ENCODE data around the gene SQSTM1.

The SQSTM1 gene

DNA sequence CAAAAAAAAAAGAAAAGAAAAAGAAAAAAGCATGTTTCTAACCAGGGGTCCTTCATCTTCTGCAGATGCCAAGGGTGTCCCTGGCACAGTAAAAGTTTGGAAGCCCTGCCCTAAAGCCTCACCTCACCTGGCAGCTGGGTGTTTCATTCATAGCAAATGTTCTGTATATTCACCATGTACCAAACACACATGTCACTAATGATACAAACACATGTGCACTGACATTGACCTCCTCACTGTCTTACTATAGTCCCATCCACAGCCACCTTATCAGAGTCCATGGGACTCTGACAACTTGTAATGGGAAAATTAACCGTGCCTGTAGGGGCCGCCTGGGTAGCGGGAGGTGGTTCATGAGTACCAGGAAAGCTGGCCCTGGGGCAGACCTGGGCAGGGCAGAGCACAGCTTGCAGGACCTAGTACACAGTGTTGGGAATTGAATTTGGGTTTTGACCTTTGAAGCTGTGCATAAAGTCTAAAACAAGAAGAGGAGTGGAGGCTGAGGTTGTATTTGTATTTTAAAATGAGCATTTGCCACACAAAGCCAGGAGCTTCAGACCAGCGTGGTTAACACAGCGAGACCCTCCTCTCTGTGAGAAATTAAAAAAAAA lies 7.6 kb upstream of the SQSTM1 start:
- Histone ChIP-seq H3K27me3 (ENCODE audit: insufficient read depth, poor library complexity, severe bottlenecking) (no peaks in the 10 kb centered on the region), H3K27ac (replicated peaks) (no peak overlapping the region), H3K4me3 (replicated peaks; ENCODE audit: insufficient read depth, low read length) (no peak overlapping the region)
- TF ChIP-seq GABPA (IDR thresholded peaks at IDR 0.05; ENCODE audit: low read depth) (no peak), POLR2AphosphoS5 (IDR thresholded peaks at IDR 0.05; ENCODE audit: low read depth) (no peak), SPI1 (IDR thresholded peaks at IDR 0.05; ENCODE audit: borderline replicate concordance, low read depth) (no peak), CTCF (IDR thresholded peaks at IDR 0.05; ENCODE audit: insufficient read depth, low read length) (no peak)
- TF ChIP-seq, protein P1, sequence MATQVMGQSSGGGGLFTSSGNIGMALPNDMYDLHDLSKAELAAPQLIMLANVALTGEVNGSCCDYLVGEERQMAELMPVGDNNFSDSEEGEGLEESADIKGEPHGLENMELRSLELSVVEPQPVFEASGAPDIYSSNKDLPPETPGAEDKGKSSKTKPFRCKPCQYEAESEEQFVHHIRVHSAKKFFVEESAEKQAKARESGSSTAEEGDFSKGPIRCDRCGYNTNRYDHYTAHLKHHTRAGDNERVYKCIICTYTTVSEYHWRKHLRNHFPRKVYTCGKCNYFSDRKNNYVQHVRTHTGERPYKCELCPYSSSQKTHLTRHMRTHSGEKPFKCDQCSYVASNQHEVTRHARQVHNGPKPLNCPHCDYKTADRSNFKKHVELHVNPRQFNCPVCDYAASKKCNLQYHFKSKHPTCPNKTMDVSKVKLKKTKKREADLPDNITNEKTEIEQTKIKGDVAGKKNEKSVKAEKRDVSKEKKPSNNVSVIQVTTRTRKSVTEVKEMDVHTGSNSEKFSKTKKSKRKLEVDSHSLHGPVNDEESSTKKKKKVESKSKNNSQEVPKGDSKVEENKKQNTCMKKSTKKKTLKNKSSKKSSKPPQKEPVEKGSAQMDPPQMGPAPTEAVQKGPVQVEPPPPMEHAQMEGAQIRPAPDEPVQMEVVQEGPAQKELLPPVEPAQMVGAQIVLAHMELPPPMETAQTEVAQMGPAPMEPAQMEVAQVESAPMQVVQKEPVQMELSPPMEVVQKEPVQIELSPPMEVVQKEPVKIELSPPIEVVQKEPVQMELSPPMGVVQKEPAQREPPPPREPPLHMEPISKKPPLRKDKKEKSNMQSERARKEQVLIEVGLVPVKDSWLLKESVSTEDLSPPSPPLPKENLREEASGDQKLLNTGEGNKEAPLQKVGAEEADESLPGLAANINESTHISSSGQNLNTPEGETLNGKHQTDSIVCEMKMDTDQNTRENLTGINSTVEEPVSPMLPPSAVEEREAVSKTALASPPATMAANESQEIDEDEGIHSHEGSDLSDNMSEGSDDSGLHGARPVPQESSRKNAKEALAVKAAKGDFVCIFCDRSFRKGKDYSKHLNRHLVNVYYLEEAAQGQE (IDR thresholded peaks at IDR 0.05; ENCODE audit: insufficient replicate concordance, low read depth), result no peak
- DNase-seq (ENCODE audit: low read depth in 1 of 2, low spot score in 1 of 2), result no peak

DNA sequence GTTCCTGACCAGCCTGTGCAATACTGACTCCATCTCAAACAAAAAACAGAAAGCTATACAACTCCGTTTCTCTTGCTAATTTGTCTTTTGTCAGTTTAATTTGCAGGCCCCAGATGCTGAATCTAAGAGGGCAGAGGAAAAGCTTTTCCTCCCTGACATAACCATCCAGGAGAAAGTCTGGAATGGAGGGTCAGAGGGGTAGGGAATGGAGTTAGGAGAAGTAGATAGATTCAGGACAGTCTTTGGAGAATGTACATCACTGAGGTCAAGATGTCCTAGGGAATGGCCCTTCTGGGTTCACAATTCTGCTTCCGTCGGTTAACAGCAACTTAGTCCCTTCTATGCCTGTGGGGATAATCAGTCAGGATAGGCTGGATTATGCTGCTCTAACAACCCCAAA lies 6.6 kb upstream of the SQSTM1 start:
- no peak overlapping the region for H3K4me3 ChIP-seq (replicated peaks; ENCODE audit: insufficient read depth, low read length)
- H3K27ac ChIP-seq (replicated peaks), result no peak overlapping the region
- no peaks in the 10 kb centered on the region for H3K27me3 ChIP-seq (ENCODE audit: insufficient read depth, poor library complexity, severe bottlenecking)
- TF ChIP-seq, protein P1 (IDR thresholded peaks at IDR 0.05; ENCODE audit: insufficient replicate concordance, low read depth), result no peak
- TF ChIP-seq POLR2AphosphoS5 (IDR thresholded peaks at IDR 0.05; ENCODE audit: low read depth) (no peak), CTCF (IDR thresholded peaks at IDR 0.05; ENCODE audit: insufficient read depth, low read length) (no peak), GABPA (IDR thresholded peaks at IDR 0.05; ENCODE audit: low read depth) (no peak), SPI1 (IDR thresholded peaks at IDR 0.05; ENCODE audit: borderline replicate concordance, low read depth) (no peak)
- no peak for DNase-seq (ENCODE audit: low read depth in 1 of 2, low spot score in 1 of 2)

GRCh38 chr5:179815491-179816249 lies 5.0 kb upstream of the SQSTM1 start:
- no peak for DNase-seq (ENCODE audit: low read depth in 1 of 2, low spot score in 1 of 2)
- Histone ChIP-seq H3K4me3 (replicated peaks; ENCODE audit: insufficient read depth, low read length) (no peak overlapping the region), H3K27ac (replicated peaks) (no peak overlapping the region), H3K27me3 (ENCODE audit: insufficient read depth, poor library complexity, severe bottlenecking) (no peaks in the 10 kb centered on the region)
- TF ChIP-seq SPI1 (IDR thresholded peaks at IDR 0.05; ENCODE audit: borderline replicate concordance, low read depth) (no peak), GABPA (IDR thresholded peaks at IDR 0.05; ENCODE audit: low read depth) (no peak), CTCF (IDR thresholded peaks at IDR 0.05; ENCODE audit: insufficient read depth, low read length) (no peak), POLR2AphosphoS5 (IDR thresholded peaks at IDR 0.05; ENCODE audit: low read depth) (no peak)
- TF ChIP-seq, protein P1 (IDR thresholded peaks at IDR 0.05; ENCODE audit: insufficient replicate concordance, low read depth), result no peak
